GM12801 (cell line): ENCODE data around the gene KDM4C.

ENCODE experiments used
- CTCF ChIP-seq: IDR thresholded peaks from one replicate; pipeline ENCODE4 v1.5.1; 2011; ENCODE audit warnings: control low read depth; ENCODE audit not compliant: insufficient read length; ENCODE audit errors: extremely low read depth

Gene KDM4C

GRCh38 chr9:6968271-6968670, 210.5 kb downstream of the KDM4C start:
- TF ChIP-seq CTCF: no peak

- no peak for TF ChIP-seq CTCF
Observed at GRCh38 chr9:6969805-6970204, 212.0 kb downstream of the KDM4C start.

- TF ChIP-seq CTCF: no peak
Observed at GRCh38 chr9:6973089-6973488, 215.3 kb downstream of the KDM4C start.

- TF ChIP-seq CTCF: no peak
Observed at GRCh38 chr9:6973762-6974161, 216.0 kb downstream of the KDM4C start.

- no peak for TF ChIP-seq CTCF
Observed at GRCh38 chr9:6975198-6975597, 217.4 kb downstream of the KDM4C start.

- no peak for TF ChIP-seq CTCF
Observed at GRCh38 chr9:6977761-6978160, 220.0 kb downstream of the KDM4C start.

- no peak for TF ChIP-seq CTCF
Observed at GRCh38 chr9:6978591-6978990, 220.8 kb downstream of the KDM4C start.

GRCh38 chr9:6984941-6985578, 227.3 kb downstream of the KDM4C start:
- no peak for TF ChIP-seq CTCF
